SK-N-MC (cell line): Measurements from ENCODE around the gene PCDHGA11.

Experiments used
- FOXP2 ChIP-seq: optimal IDR thresholded peaks from 2 replicates; pipeline ENCODE3; 2011; ENCODE audit warnings: mild to moderate bottlenecking, moderate library complexity; ENCODE audit not compliant: insufficient read depth; ENCODE audit errors: extremely low read length, control extremely low read depth
- POLR2AphosphoS5 ChIP-seq: IDR thresholded peaks from 2 replicates; pipeline ENCODE4 v1.6.1; 2012; ENCODE audit warnings: mild to moderate bottlenecking, low read depth, low read length, borderline replicate concordance

DNA sequence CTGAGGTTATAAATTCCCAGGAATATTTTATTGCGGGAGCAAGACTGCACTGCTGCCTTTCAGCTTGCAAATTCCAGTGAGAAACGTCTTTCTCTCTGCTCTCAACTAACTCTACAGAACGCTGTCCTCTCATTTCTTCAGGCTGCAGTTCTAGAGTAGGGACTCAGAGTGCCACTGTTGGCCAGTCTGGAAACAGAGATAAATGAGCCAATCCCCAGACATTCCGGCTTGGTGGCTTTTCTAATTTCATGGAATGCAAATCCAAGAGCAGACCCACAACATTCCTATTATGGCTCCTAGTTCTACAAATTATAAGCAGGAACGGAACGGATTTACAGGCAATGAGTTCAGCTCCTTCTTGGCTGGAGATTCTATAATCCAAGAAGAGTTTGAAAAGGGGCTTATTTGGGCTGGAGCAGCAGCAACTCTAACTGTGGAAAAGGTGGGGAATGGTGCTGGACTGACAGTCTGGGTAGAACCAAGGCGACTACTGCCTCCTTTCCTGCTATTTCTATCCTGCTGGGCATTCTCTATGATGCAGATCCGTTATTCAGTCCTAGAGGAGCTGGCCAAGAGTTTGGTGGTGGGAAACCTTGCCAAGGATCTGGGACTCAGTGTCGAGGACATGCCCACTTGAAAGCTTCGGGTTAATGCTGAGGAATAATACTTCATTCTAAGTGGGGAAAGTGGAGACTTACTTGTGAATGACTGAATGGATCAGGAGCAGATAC, 18.7 kb downstream of the PCDHGA11 start:
- no peak for TF ChIP-seq POLR2AphosphoS5
- no peak for TF ChIP-seq FOXP2
